Measurements from ENCODE around the gene LRRC7.
"Not testable (repeated sequence)": the region's sequence is repeated elsewhere in the genome, so short reads cannot be mapped to it uniquely, and the experiment has no call there.

LRRC7 gene

DNA sequence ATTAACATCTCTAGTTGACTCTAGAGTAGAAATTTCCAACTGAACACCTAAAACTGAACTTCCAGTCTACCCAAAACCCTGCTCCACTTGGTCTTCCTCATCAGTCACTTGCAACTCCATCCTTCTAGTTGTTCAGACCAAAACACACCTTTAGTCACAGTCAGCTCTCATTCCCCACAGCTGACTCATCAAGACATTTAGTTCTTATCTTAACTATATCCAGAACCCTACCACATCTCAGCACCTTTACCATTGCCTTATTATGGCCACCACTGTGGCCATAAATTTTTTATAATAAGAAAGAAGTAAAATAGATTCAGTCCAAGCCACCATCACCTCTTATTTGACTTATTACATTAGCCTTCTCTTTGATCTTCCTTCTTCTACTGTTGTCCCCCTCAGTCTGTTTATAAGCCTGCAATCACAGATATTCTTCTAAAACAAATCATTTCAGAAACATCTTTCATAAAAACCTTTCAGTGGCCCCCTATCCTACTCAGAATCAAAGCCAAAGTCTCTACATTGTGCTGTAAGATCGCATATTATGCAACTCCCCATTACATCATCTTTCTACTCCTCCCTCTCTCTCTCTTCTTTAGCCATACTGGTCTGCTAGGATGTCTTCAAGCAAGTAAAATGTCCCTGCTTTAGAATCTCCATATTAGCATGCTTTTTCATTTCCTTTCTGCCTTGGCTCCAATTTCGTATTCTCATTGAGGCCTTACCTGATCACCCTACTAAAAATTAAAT, 361.8 kb downstream of the LRRC7 start:
- H3K9me3 Mint-ChIP-seq, result peaks cover 3 to 7% of the 10 kb centered on the region in 2 donors
- no peak for ATAC-seq (replicated peaks)
- H3K27ac Mint-ChIP-seq, result no peak overlapping the region
- no peaks in the 10 kb centered on the region for H3K4me1 Mint-ChIP-seq
- DNase-seq, result no peak
- H3K27me3 Mint-ChIP-seq, result no peaks in the 10 kb centered on the region
- no peaks in the 10 kb centered on the region for H3K36me3 Mint-ChIP-seq
- H3K4me3 Mint-ChIP-seq, result no peak overlapping the region

DNA sequence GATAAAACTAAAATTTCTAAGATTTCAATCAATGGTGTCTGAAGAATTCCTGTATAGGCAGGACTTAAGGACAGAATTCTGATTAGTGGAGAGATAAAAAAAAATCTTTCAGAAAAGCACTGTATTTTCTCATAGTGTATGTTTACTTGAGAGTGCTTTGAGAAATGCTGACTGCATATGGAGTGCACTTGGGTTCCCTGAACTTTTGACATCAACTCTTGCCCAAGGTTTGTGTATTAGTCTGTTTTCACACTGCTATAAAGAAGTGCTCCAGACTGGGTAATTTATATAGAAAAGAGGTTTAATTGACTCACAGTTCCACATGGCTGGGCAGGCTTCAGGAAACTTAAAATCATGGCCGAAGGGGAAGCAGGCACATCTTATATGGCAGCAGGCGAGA, 362.7 kb downstream of the LRRC7 start:
- H3K4me1 Mint-ChIP-seq, result no peaks in the 10 kb centered on the region
- no peak overlapping the region for H3K4me3 Mint-ChIP-seq
- peaks cover 3 to 7% of the 10 kb centered on the region in 2 donors for H3K9me3 Mint-ChIP-seq
- no peaks in the 10 kb centered on the region for H3K36me3 Mint-ChIP-seq
- no peaks in the 10 kb centered on the region for H3K27me3 Mint-ChIP-seq
- no peak for ATAC-seq (replicated peaks)
- DNase-seq, result no peak
- H3K27ac Mint-ChIP-seq, result no peak overlapping the region

DNA sequence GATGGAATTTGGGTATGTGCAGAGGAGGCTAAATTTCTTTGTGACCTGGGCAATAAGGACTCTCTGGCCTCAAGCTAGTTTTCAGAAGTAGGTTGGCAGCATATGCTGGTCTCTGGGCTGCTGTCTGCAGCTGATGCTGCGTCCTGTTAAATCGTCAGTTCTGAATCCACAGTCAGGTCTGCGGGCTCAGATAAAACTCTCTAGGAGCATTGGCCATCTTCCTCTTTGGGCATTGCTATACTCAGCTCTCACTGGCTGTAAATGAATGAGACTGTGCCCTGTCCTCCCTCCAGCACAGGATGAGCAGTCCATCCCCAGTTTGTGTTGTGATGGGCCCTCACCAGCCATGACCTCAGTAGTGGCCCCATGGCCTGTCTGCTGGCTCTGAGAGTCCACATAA, 365.0 kb downstream of the LRRC7 start:
- DNase-seq (no peak), ATAC-seq (replicated peaks) (no peak)
- H3K27me3 Mint-ChIP-seq, result no peaks in the 10 kb centered on the region
- no peaks in the 10 kb centered on the region for H3K36me3 Mint-ChIP-seq
- H3K27ac Mint-ChIP-seq, result no peak overlapping the region
- H3K4me3 Mint-ChIP-seq, result no peak overlapping the region
- peaks cover 0 to 7% of the 10 kb centered on the region in 2 donors for H3K9me3 Mint-ChIP-seq
- no peaks in the 10 kb centered on the region for H3K4me1 Mint-ChIP-seq

DNA sequence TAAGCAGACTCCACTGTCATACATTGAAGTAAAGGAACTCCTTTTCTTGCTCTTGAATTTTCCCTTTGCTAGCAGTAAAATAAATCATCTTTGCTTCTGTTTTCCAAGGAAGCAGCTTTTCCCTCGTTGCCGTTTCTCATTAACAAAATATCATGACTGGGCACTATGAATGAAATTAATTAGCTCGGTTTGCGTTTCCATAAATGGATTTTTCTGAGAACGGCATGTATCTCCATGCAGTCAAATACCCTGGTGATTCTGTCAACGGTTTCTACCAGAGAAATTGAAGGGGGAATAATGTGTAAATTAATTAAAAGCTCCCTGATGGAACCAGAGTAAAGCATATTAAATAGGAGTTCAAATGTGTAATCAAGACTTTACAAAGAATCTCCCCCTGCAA, 372.5 kb downstream of the LRRC7 start:
- Mint-ChIP-seq H3K27ac (no peak overlapping the region), H3K4me3 (no peak overlapping the region), H3K4me1 (no peaks in the 10 kb centered on the region), H3K27me3 (no peaks in the 10 kb centered on the region), H3K9me3 (peaks cover 0 to 6% of the 10 kb centered on the region in 2 donors), H3K36me3 (no peaks in the 10 kb centered on the region)
- no peak for ATAC-seq (replicated peaks)
- no peak for DNase-seq

DNA sequence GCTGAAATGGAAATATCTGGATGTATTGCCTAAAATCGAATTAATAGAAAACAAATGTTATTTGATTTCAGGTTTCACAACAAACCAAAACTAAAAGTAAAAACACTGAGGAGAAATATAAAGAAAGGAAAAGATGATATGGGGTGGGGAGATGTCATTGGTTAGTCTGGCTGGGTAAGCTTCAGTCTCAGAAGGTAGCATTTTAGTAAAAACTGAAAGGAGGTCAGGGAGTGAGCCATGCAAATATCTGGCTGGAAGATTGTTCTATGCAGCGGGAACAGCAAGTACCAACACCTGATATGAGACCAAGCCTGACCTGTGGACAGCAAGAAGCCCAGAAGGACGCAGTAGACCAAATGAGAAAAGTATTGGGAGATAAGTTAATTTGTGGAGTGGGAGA, 373.1 kb downstream of the LRRC7 start:
- Mint-ChIP-seq H3K9me3 (peaks cover 0 to 8% of the 10 kb centered on the region in 2 donors), H3K4me3 (no peak overlapping the region), H3K27ac (no peak overlapping the region), H3K36me3 (no peaks in the 10 kb centered on the region), H3K27me3 (no peaks in the 10 kb centered on the region), H3K4me1 (no peaks in the 10 kb centered on the region)
- no peak for ATAC-seq (replicated peaks)
- no peak for DNase-seq

DNA sequence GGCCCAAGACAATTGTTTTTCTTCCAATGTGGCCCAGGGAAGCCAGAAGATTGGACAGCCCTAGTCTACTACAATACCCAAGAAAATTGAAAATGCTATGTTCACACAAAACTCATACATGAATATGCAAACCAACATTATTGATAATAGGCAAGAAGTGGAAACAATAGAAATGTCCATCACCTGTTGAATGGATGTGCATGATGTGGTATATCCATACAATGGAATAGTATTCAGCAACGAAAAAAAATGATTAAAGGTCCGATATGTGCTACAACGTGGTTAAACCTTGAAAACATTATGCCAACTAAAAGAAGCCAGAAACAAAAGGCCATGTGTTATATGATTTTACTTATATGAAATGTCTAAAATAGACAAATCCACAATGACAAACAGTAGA, 375.3 kb downstream of the LRRC7 start:
- no peak for DNase-seq
- no peak for ATAC-seq (replicated peaks)
- peaks cover 1 to 8% of the 10 kb centered on the region in 2 donors for H3K9me3 Mint-ChIP-seq
- H3K4me3 Mint-ChIP-seq, result no peak overlapping the region
- no peaks in the 10 kb centered on the region for H3K27me3 Mint-ChIP-seq
- no peaks in the 10 kb centered on the region for H3K36me3 Mint-ChIP-seq
- H3K4me1 Mint-ChIP-seq, result no peaks in the 10 kb centered on the region
- no peak overlapping the region for H3K27ac Mint-ChIP-seq

DNA sequence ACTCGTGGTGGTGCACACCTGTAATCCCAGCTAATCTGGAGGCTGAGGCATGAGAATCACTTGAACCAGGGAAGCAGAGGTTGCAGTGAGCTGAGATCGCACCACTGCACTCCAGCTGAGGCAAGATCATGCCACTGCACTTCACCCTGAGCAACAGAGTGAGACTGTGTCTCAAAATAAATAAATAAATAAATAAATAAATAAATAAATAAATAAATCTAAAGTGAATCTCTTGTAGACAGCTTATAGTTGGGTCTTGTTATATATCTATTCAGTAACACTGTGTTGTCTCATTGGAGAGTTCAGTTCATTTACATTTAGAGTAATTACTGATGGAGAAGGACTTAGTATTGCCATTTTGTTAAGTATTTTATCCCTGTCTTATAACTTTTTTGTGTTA, 379.2 kb downstream of the LRRC7 start:
- Mint-ChIP-seq H3K27me3 (no peaks in the 10 kb centered on the region), H3K27ac (no peak overlapping the region), H3K4me3 (no peak overlapping the region), H3K4me1 (no peaks in the 10 kb centered on the region), H3K36me3 (no peaks in the 10 kb centered on the region), H3K9me3 (peaks cover 1 to 8% of the 10 kb centered on the region in 2 donors)
- ATAC-seq (replicated peaks), result no peak
- DNase-seq, result no peak

DNA sequence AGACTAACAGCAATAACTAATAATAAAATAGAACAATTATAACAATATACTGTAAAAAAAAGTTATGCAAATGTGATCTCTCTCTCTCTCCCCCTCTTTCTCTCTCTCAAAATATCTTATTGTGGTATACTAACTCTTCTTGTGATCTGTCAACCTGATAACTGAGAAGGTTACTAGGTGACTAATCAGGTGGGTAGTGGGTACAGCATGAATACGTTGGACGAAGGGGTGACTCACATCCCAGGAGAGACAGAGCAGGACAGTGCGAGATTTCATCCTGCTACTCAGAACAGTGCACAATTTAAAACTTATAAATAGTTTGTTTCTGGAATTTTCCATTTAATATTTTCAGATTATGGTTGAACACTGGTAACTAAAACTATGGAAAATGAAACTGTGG, 380.1 kb downstream of the LRRC7 start:
- H3K4me3 Mint-ChIP-seq, result no peak overlapping the region
- no peaks in the 10 kb centered on the region for H3K27me3 Mint-ChIP-seq
- H3K9me3 Mint-ChIP-seq, result peaks cover 1 to 8% of the 10 kb centered on the region in 2 donors
- no peaks in the 10 kb centered on the region for H3K36me3 Mint-ChIP-seq
- no peaks in the 10 kb centered on the region for H3K4me1 Mint-ChIP-seq
- no peak overlapping the region for H3K27ac Mint-ChIP-seq
- DNase-seq (no peak), ATAC-seq (replicated peaks) (no peak)

DNA sequence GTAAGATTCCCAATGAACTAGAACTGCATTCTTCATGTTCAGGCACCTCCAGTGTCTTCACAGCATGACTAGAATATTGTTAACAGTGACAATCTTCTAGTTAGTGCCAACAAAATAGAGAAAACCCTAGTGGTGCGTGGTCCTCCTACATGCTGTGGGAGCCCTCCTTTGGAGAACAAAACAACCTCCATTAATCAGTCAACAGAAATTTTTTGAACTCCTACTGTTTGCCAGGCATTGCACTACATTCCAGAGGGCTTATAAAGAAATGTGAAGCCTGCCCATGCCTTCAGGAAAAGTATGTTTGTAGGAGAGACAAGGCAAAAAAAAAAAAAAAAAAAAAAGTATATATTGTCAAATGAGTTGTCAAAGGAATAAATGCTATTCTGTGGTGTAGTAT, 385.0 kb downstream of the LRRC7 start:
- H3K36me3 Mint-ChIP-seq, result no peaks in the 10 kb centered on the region
- no peak overlapping the region for H3K27ac Mint-ChIP-seq
- DNase-seq (no peak), ATAC-seq (replicated peaks) (no peak)
- no peaks in the 10 kb centered on the region for H3K27me3 Mint-ChIP-seq
- H3K9me3 Mint-ChIP-seq, result peaks cover 0 to 1% of the 10 kb centered on the region in 2 donors
- H3K4me3 Mint-ChIP-seq, result no peak overlapping the region
- H3K4me1 Mint-ChIP-seq, result no peaks in the 10 kb centered on the region

DNA sequence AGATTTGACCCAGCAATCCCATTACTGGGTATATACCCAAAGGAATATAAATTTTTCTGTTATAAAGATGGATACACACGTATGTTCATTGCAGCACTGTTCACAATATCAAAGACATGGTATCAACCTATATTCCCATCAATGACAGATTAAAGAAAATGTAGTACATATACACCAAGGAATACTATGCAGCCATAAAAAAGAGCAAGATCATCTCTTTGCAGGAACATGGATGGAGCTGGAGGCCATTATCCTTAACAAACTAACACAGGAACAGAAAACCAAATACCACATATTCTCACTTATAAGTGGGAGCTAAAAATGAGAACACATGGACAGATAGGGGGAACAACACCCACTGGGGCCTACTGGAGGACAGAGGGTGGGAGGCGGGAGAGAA, 394.7 kb downstream of the LRRC7 start:
- not testable (repeated sequence) for H3K27me3 Mint-ChIP-seq; H3K36me3 Mint-ChIP-seq; H3K4me3 Mint-ChIP-seq; DNase-seq; ATAC-seq (replicated peaks); H3K27ac Mint-ChIP-seq; H3K9me3 Mint-ChIP-seq; H3K4me1 Mint-ChIP-seq

DNA sequence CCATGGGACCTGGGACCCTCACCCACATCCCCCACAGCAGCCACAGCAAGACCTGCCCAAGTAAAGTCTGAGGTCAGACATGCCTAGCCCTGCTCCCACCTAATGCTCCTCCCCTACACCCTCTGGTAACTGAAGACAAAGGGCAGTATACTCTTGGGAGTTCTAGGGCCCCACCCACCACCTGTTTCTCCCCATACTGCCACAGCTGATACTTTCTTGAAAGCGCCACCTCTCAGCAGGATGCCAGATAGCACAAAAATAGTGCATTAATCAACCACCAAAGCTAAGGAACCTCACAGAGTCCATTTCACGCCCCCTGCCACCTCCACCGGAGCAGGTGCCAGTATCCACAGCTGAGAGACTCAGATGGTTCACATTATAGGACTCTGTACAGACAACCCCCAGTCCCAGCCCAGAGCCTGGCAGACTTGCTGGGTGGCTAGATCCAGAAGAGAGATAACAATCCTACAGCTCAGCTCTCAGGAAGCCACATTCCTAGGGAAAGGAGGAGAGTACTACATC, 399.6 kb downstream of the LRRC7 start:
- Mint-ChIP-seq H3K4me1 (no peaks in the 10 kb centered on the region), H3K9me3 (peaks cover 14 to 32% of the 10 kb centered on the region in 2 donors)
- DNase-seq, result no peak

DNA sequence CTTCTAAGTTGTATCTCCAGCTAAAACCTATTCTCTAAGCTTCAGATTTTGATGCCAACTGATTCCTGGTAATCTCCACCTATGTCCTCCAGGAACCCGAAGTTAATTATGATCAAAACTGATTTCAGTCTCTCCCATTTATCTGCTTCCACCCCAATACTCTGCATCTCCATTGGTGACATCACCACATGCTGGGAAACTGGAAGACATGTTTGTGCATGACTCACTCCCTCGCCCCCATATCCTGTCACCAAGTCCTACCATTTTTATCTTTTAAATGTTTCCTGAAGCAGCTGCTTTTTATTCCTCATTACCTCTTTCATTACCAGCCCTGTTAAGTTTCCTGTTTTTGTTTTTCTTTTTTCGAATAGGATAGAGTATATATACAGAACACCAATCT, 409.2 kb downstream of the LRRC7 start:
- DNase-seq (no peak), ATAC-seq (replicated peaks) (no peak)
- Mint-ChIP-seq H3K27me3 (no peaks in the 10 kb centered on the region), H3K27ac (no peak overlapping the region), H3K4me1 (no peaks in the 10 kb centered on the region), H3K36me3 (no peaks in the 10 kb centered on the region), H3K4me3 (no peak overlapping the region), H3K9me3 (peaks cover 0 to 2% of the 10 kb centered on the region in 2 donors)

More for the DNA sequence above, 399.6 kb downstream of the LRRC7 start:
- Mint-ChIP-seq H3K27me3 (no peaks in the 10 kb centered on the region), H3K27ac (no peak overlapping the region), H3K36me3 (no peaks in the 10 kb centered on the region), H3K4me3 (no peak overlapping the region)
- ATAC-seq (replicated peaks), result no peak

DNA sequence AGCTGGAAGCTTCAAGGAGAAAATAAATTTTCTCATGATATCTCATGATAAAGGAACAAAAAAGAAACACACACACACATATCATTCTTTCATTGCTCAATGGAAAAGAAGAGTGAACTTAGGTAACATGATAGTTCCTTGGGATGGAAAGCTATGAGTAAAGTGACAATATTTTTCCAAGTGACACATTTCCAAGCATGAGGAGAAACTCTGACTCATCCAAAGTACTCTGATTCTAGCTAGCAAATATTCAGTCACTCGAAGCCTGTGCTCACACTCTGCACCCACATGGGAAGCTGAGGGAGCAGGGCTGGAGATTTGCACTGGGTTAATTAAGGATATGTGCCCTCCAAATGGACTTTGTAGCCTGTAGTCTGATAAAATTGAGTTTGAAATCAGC, 415.3 kb downstream of the LRRC7 start:
- no peaks in the 10 kb centered on the region for H3K4me1 Mint-ChIP-seq
- no peak overlapping the region for H3K27ac Mint-ChIP-seq
- H3K4me3 Mint-ChIP-seq, result no peak overlapping the region
- no peaks in the 10 kb centered on the region for H3K9me3 Mint-ChIP-seq
- H3K27me3 Mint-ChIP-seq, result no peaks in the 10 kb centered on the region
- no peaks in the 10 kb centered on the region for H3K36me3 Mint-ChIP-seq
- ATAC-seq (replicated peaks) (no peak), DNase-seq (no peak)

DNA sequence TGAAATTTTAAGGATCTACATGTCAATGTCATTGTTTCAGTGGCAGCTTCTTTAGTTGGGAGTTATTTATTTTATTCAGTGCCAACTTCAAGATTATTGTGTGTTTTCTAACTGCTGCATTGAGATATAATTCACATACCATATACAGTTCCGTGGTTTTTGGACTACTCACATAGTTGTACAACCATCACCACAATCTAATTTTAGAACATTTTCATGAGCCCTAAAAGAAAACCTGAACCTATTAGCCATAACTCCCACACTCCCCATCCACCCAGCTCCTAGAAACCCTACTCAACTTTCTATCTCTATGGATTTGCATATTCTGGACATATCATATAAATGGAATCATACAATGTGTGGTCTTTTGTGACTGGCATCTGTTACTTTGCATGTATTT, 417.7 kb downstream of the LRRC7 start:
- H3K36me3 Mint-ChIP-seq, result no peaks in the 10 kb centered on the region
- ATAC-seq (replicated peaks), result no peak
- no peaks in the 10 kb centered on the region for H3K9me3 Mint-ChIP-seq
- no peaks in the 10 kb centered on the region for H3K4me1 Mint-ChIP-seq
- DNase-seq, result no peak
- no peaks in the 10 kb centered on the region for H3K27me3 Mint-ChIP-seq
- H3K27ac Mint-ChIP-seq, result no peak overlapping the region
- H3K4me3 Mint-ChIP-seq, result no peak overlapping the region

DNA sequence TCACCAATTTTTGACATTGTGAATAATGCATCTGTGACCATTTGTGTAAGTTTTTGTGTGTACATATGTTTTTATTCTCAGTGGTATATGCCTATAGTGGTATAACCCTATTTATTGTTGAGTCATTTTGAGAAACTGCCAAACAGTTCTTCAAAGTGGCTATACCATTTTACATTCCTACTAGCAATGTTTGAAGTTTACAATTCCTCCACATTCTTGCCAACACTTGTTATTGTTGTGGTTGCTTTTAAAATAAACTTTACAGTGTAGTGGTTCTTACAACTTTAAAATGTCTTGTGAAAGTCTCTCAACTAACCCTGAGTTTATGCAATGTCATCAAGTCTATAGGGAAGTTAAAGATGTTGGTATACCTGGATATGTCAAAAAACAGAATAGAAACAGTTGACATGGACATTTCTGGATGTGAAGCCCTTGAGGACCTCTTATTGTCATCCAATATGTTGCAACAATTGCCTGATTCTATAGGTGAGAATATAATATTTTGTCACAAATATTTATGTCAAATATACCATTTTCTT, 418.2 kb downstream of the LRRC7 start:
- no peak overlapping the region for H3K4me3 Mint-ChIP-seq
- H3K27me3 Mint-ChIP-seq, result no peaks in the 10 kb centered on the region
- H3K9me3 Mint-ChIP-seq, result no peaks in the 10 kb centered on the region
- H3K36me3 Mint-ChIP-seq, result no peaks in the 10 kb centered on the region
- no peak for ATAC-seq (replicated peaks)
- no peak overlapping the region for H3K27ac Mint-ChIP-seq
- H3K4me1 Mint-ChIP-seq, result no peaks in the 10 kb centered on the region
- DNase-seq, result no peak
